Measurements from ENCODE around the gene CD8A.

CD8A gene

DNA sequence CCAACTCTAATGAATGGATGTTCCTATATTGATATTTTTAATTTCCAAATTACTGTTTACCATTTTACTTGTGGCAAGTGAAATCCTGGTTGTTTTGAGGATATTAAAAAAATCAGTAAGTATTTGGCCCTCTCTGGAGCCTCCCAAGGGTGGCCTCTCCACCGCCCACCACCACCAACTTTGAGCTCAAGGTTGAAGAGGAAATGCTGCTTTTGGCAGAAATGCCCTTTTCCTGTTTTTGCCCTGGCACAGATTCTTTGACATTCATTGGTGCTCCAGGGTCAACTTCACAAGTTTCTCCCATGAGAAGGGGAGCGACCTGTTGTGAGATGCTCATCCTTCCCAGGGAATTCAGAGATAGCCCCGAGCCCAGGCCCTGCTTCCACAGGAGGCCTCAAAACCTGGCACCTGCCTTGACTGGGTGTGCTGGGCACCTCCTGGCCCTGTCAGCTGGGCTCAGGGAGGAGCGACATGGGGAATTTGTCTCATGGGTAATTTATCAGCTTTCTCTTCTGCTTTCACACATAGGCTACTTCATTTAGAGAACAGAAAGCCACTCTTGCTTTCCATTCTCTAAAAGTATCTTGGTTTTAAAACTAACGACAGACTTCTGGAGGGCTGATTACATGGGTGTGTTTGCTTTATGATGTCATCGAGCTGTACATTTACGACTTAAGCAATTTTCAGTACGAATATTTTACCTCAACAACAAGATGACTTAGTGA, 6.9 kb downstream of the CD8A start:
- DNase-seq (ENCODE audit: low read depth): no peak
- no peak overlapping the region for H3K4me3 ChIP-seq (ENCODE audit: low read depth, low read length)

DNA sequence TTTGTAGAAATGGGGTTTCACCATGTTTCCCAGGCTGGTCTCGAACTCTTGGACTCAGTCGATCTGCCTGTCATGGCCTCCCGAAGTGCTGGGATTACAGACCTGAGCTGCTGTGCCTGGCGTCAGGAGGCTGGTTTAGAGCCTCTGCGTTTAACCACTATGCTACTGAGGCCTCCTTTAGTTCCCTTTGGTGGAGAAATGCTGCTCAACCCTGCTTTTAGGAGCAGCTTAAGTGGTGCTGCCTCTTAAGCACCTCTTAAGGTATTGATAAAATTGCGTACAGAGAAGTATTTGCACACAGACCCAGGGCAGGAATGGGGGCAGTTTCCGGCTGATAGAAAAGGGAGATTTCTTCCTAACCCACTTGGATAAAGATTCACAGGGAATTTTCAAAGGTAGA, 8.0 kb downstream of the CD8A start:
- no peak overlapping the region for H3K4me3 ChIP-seq (ENCODE audit: low read depth, low read length)
- no peak for DNase-seq (ENCODE audit: low read depth)

DNA sequence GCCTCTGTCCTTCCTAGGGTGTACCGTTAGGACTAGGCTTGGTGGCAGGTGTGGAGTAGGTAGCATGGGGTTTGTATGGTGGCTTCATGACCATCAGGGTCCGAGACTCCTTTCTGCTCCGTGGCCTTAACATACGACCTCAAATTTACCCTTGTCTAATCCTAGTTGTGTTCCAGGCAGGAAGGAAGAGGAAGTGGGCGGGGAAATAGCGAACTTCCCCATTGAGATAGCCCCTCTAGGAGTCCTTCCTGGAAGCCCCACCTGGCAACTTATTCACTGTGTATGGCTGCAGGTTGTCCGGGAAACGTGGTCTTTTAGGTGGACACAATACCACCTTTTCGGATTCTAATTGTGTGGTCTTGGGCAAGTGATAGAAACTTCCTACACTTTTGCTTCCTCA, 9.3 kb downstream of the CD8A start:
- H3K4me3 ChIP-seq (ENCODE audit: low read depth, low read length): no peak overlapping the region
- no peak for DNase-seq (ENCODE audit: low read depth)

DNA sequence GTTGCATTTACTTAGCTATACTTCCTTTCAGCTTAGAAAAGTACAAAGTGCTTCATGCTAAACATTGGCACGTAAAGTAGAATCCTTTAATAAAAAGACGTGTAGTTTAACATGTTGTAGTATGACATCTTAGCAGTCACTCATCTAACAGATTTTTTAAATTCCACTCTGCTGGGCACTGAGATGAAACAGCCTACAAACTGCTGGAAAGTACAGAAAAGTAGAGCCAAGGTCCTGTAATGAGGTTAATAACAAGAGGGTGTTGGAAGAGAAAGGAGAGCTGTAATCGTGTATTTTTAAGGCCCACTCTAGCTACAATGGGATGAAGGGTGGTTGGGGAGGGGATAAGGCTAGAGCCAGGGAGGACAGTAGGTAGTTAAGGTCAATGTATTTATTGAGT, 10.7 kb downstream of the CD8A start:
- DNase-seq (ENCODE audit: low read depth): no peak
- no peak overlapping the region for H3K4me3 ChIP-seq (ENCODE audit: low read depth, low read length)

DNA sequence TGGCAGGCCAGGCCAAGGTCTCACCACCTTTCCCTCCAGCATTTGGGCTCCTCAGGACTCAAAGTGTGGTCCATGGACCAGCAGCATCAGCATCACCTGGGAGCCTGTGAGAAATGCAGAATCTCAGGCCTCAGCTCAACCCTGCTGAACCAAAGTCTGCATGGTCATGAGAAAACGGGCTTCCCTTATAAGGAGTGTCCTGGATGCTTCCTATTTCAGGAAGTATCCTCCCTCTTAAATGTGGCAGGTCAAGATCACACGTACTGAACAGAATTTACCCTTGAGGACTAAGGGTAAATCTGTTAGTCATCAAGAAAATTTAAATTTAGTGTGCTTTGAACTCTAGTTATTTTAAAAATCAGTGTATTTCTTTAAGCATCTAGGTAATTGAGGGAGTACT, 11.8 kb downstream of the CD8A start:
- no peak for DNase-seq (ENCODE audit: low read depth)
- H3K4me3 ChIP-seq (ENCODE audit: low read depth, low read length): no peak overlapping the region

DNA sequence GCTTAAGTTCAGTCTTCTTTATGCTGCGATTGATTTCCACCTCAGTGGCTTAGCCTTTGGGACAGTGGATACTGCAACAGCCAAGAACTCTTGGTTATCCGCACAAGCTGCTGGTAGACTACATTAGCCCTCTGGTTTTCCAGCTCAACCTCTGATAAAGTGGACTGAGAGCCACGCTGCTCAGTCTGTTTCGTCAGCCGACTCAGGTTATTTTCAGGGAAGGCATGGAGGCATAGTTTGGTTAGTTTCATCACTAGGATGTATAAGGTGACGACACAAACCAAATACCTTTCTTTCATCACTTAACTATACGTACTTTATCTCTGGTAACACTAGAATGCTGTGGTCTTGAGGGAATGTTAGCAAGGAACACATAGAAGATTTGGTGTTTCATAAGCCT, 14.2 kb downstream of the CD8A start:
- H3K4me3 ChIP-seq (ENCODE audit: low read depth, low read length): no peak overlapping the region
- no peak for DNase-seq (ENCODE audit: low read depth)

DNA sequence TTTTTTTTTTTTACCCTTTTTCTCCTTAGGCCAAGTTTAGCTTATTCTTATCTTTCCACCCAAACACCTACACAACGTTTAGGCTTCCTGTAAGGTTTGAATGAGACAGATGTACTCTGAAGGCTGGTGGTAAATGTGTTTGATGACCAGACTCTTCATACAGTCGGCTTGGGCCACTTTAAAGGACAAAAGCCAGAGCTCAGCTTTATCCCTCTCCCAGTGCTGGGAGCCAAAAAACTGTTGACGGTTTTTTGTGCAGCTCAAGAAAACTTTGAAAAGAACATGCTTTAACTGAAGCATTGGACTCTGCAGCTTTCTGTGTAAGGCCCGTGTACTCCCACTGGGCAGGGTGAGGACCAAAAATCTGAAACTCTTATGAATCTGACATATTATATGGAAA, 15.4 kb downstream of the CD8A start:
- H3K4me3 ChIP-seq (ENCODE audit: low read depth, low read length): no peak overlapping the region
- DNase-seq (ENCODE audit: low read depth): no peak

DNA sequence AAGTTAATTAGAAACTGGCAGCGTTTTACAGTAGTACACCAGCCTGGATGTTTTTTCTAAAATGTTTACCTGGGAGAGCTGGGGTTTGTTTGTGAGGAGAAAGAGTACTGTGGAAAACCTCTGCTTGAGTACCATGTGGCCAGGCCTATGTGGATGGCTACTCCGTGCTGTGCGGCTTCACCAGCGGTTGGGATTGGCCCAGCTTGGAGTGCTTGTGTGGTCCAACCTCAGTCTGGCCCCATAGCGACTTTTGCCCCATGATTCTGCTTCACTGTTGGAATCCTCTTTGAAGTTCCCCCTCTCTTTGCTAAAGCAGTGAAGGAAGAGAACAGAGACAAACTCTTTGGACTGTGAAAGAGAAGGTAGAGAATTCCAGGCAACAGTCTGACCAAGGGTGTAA, 15.9 kb downstream of the CD8A start:
- H3K4me3 ChIP-seq (ENCODE audit: low read depth, low read length): no peak overlapping the region
- no peak for DNase-seq (ENCODE audit: low read depth)

DNA sequence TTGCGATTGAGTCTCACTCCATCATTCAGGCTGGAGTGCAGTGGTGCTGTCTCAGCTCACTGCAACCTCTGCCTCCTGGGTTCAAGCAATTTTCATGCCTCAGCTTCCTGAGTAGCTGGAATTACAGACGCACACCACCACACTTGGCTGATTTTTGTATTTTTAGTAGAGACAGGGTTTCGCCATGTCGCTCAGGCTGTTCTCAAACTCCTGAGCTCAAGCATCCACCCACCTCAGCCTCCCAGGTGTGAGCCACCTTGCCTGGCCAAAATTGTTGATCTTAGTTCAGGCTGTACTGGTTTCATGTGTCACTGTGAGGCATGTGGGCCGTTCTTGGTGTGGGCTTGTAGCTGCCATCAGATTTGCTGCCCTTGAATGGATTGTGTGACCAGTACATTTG, 18.1 kb downstream of the CD8A start:
- H3K4me3 ChIP-seq (ENCODE audit: low read depth, low read length): no peak overlapping the region

DNA sequence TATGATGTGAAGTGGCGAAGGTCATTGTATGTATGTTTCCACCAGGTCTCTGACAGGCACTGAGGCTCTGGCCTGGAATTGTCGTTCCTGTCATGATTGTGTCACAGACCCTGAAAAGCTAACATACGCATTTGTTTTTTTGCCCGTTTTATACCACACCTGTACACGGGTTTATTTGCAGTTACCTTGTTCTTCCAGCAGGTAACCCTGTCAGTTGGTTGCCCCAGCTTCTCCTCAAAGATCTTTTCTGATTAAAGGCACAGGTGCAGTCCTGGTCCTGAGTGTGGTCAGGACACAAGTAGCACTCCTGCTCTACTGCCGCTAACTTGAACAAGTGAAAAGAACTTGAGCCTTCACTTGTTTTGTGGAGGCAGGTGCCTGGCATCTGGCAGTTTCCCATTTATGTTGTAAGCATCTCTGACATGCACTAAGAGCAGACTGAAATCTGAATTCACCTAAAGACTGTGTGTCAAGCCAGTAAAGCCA, 19.9 kb downstream of the CD8A start:
- H3K4me3 ChIP-seq (ENCODE audit: low read depth, low read length): no peak overlapping the region
- no peak for DNase-seq (ENCODE audit: low read depth)

More for the DNA sequence above, 18.1 kb downstream of the CD8A start:
- no peak for DNase-seq (ENCODE audit: low read depth)

DNA sequence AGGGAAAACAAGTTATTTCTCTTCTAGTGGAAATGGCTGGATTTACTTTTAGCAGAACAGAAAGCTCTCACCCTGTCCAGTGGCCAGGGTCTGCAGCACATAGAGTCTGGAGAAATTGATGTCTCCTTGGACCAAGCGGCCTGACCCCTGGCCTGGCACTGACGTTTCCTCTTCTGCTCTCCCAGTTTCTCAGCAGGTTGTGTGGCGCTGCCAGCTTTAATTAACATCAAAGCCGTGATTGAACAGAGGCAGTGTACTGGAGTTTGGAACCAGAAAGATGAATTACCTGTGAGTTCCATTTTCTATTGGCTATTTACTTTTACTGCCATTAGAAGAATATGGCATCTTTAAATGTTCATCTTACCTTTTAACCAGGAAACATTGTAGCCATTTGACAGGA, 20.9 kb downstream of the CD8A start:
- DNase-seq (ENCODE audit: low read depth): no peak
- no peak overlapping the region for H3K4me3 ChIP-seq (ENCODE audit: low read depth, low read length)

DNA sequence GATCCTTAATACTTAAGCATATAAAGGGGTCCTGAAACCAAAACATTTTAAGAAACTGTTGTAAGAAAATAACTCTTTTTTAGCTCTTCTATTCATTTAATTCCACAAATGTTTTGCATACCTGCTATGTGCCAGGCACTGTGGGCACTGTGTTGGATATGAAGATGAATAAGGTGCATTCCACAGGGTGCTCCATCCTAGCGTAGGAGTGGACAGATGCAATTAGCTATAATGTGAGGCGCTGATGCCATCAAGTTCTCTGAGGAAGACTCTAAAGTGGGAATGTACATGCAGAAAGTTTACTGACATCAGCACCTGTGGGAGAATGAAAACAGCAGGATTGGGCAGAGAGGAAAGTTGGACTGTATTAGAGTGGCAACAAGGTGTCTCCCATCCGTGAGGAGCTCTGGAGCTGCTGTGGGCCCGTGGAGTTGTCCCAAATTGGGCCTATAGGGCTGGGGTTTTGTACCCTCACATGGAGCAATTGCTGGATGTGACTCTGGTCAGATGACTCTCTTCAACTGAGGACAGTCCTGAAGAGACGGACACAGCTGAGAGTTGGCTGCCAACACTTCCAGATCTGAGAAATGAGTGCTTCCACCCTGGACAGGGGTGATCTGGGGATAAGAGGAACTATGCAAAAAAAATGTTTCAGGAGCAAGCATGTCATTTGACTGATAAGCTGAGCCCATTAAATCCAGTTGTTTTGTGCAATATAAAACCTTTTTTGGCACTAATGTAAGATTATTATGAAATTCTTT, 22.3 kb downstream of the CD8A start:
- no peak overlapping the region for H3K4me3 ChIP-seq (ENCODE audit: low read depth, low read length)
- DNase-seq (ENCODE audit: low read depth): no peak

DNA sequence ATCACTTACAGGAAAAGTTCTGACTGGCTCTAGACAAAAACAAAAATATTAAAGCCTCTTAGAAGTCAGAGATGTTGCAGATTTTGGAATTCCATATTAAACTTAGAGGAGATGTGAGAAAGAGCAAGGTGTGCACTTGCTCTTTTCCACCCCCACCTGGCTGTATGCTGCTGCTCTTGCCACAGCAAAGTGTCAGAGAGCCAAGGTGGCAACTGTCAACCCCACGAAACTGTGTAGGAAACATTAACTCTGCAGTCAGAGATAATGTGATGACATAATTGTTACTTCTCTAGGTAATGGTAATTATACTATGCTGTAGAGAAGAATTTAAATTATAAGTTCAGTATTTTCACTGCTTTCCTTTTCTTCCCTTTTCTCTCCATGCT, 25.4 kb downstream of the CD8A start:
- no peak overlapping the region for H3K4me3 ChIP-seq (ENCODE audit: low read depth, low read length)
- no peak for DNase-seq (ENCODE audit: low read depth)

DNA sequence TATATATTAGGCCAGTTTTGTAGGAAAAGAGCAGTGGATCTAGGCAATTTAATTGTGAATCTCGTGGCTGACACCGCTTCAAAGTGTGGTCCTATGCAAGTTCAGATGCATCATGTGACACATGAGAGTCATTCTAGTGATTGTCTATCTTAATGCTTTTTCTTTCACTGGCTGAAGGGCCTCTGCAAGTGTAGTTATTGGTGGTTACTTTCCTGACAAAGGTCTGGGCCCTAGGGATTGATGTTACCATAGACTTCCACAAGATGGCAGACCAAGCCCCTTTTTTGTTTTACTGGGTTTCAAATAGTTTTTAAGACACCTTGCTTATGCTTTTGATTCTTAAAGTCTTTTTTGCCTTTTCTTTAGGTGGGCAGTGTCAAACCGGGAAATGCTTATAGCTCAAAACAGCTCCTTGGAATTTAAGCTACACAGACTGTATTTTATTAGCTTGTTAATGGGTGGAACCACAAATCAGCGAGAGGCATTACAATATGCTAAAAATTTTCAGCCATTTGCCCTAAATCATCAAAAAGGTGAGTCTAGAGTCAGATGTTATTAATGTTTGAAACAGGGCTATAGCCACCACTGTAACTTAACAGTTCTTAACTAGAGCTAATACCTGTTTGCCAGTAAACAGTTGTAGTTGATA, 25.9 kb downstream of the CD8A start:
- DNase-seq (ENCODE audit: low read depth): peak; percentile 10
- no peak overlapping the region for H3K4me3 ChIP-seq (ENCODE audit: low read depth, low read length)

DNA sequence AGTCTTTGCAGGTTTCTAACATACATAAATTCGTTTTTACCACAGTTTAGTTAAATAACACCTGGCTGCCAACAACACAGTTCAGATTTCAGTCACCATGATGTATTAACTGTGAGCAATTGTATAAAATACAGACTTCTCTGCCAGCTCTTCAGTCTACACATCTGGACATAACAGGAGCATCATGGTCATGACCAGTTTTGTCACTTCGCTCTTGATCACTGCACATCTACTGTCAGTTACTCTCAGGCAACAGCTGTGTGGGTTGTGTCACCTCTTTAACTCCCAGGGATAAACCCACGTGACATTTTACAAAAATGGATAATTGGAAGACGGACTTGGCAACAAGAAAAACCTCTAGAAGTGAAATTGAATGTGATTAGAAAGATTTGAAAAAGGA, 30.3 kb downstream of the CD8A start:
- no peak for DNase-seq (ENCODE audit: low read depth)
- no peak overlapping the region for H3K4me3 ChIP-seq (ENCODE audit: low read depth, low read length)

DNA sequence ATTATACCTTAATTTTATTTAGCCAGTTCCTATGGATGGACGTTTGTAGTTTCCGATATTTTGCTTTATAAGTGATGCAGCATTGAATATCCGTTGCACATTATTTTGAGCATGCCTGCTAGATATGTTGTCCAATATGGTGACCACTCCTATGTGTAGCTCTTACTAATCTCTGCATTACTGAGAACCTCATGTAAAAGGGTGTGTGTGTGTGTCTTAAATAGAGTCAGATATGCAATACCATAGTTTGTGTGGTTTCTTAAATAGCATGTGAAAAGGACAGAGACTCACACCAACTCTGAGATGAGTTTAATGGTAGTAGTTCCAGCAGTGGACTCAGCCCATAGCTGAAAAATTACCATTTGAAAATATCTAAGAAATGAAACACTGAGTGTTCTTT, 32.3 kb downstream of the CD8A start:
- DNase-seq (ENCODE audit: low read depth): no peak

DNA sequence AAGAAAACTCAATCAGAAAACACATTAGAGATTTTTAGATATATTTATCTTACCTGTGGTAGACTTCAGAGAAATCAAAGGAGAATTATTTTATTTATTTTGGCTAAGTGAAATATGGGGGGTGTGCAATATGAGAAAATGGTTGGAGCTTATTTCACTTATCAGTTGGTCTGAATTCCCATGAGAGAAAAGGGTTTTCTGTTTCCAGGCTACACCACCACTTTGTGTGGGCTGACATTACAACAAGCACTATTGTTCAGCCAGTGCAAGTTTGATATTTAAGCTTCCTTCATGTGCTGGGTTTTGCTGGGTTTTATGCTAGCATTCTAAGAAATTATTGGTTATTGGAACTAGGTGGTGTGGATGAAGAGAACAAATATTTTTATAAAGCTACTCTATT, 37.1 kb downstream of the CD8A start:
- H3K4me3 ChIP-seq (ENCODE audit: low read depth, low read length): no peak overlapping the region
- no peak for DNase-seq (ENCODE audit: low read depth)

More for the DNA sequence above, 32.3 kb downstream of the CD8A start:
- H3K4me3 ChIP-seq (ENCODE audit: low read depth, low read length): no peak overlapping the region

DNA sequence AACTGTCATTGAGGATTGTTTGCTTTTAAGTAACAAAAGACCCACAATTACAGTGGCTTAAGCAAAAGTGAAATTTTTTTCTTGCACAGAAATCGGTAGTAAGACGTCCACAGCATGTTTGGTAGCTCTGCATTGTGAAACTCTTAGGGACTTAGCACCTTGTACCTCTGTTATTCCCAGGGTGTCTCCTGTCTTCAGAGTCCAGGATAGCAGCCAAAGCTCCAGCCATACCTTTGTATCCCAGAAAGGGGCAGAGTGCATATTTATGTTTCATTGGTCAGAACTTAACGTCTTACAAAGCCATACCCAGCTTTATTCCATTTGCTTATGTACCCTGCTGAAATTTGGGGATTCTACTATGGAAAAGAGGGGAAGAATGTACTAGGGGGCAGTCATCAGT, 37.8 kb downstream of the CD8A start:
- DNase-seq (ENCODE audit: low read depth): no peak
- no peak overlapping the region for H3K4me3 ChIP-seq (ENCODE audit: low read depth, low read length)

DNA sequence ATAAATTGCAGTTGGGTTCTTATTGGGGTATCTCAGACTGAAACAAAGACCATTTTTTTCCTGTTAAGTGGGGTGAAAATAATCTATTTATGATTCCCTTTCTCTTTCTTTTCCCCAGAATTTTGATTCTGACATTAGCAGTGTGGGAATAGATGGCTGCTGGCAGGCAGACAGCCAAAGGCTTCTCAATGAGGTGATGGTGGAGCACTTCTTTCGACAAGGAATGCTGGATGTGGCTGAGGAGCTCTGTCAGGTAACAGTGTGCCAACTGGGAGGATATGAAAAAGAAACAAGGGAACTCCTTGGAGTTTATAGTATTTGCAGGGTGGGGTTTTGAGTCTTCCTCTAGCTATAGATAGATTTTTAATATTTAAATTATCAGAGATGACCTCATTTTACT, 38.9 kb downstream of the CD8A start:
- H3K4me3 ChIP-seq (ENCODE audit: low read depth, low read length): no peak overlapping the region
- no peak for DNase-seq (ENCODE audit: low read depth)

DNA sequence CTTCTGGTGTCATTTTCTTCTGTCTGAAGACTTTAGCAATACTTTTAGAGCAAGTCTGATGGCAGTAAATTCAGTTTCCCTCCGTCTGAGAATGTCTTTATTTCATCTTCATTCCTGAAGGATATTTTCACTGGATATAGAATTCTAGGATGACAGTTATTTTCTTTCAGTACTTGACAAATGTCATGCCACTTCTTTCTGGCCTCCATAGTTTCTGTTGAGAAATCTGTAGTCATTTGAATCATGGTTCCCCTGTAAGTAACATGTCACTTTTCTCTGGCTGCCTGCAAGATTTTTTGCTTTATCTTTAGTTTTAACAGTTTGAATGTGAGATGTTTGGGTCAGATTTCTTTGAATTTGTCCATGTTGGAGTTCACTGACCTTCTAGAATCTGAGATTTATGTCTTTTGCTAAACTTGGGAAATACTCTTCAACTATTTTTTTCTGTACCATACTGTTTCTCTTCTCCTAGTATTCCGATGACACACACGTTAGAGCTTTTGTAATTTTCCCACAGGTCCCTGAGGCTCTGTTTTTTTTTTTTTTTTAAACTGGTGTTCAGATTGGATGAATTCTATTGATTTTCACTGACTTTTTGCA, 40.4 kb downstream of the CD8A start:
- no peak overlapping the region for H3K4me3 ChIP-seq (ENCODE audit: low read depth, low read length)
- DNase-seq (ENCODE audit: low read depth): no peak
